ENCODE results near the gene CENPF.

CENPF gene

GRCh38 chr1:214698559-214698958 lies 95.6 kb downstream of the CENPF start:
- no peak for DNase-seq (ENCODE audit: extremely low read depth in 1 of 2, low read depth in 1 of 2)

- DNase-seq (ENCODE audit: extremely low read depth in 1 of 2, low read depth in 1 of 2), result no peak
Observed at GRCh38 chr1:214700437-214700836, 97.4 kb downstream of the CENPF start.

GRCh38 chr1:214702556-214702955 lies 99.6 kb downstream of the CENPF start:
- DNase-seq (ENCODE audit: extremely low read depth in 1 of 2, low read depth in 1 of 2), result no peak

GRCh38 chr1:214707306-214708087 lies 104.5 kb downstream of the CENPF start:
- no peak for DNase-seq (ENCODE audit: extremely low read depth in 1 of 2, low read depth in 1 of 2)

- no peak for DNase-seq (ENCODE audit: extremely low read depth in 1 of 2, low read depth in 1 of 2)
Observed at GRCh38 chr1:214708321-214708955, 105.4 kb downstream of the CENPF start.

- DNase-seq (ENCODE audit: extremely low read depth in 1 of 2, low read depth in 1 of 2), result no peak
Observed at GRCh38 chr1:214709241-214709640, 106.2 kb downstream of the CENPF start.

GRCh38 chr1:214712737-214713136 lies 109.7 kb downstream of the CENPF start:
- DNase-seq (ENCODE audit: extremely low read depth in 1 of 2, low read depth in 1 of 2), result no peak
